ENCODE measurements around the gene NUBP1. TPM values are rescaled to one million over a fixed set of nuclear protein-coding genes. Genes with fewer than 3 reads are reported as not detected.

Gene NUBP1
- polyA plus RNA-seq, 1 donor (not counting 4 experiments of a cell fraction or from before 2014, with no cell fraction given) = 22.2 TPM

DNA sequence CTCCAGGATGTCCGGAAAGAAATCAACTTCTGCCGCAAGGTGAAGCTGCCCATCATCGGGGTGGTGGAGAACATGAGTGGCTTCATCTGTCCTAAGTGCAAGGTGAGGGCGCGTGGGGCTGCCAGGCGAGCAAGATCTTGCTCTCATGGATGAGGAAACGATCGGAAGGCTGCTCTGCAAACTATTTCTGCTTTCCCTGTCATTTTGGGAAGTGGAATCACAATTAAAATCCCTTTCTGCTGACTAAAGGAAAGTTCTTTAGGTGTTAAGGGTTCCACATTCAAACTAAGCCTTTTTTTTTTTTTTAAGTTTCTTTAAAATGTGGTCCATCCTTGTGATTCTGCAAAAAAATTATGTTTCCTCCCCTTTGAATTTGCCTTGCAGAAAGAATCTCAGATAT, 17.7 kb downstream of the NUBP1 start:
- H3K4me3 ChIP-seq (ENCODE audit: control insufficient read depth in 2 of 3, extremely low read depth in 1 of 3, insufficient read depth in 2 of 3, low read depth in 1 of 3, low read length in 3 of 3) = no peak overlapping the region
- peaks cover 10 to 12% of the 10 kb centered on the region in 2 experiments for H3K36me3 ChIP-seq (ENCODE audit: control insufficient read depth in 2 of 2, extremely low read depth in 1 of 2, insufficient read depth in 2 of 2, low read length in 2 of 2)
- H4K20me1 ChIP-seq (ENCODE audit: control insufficient read depth, extremely low read depth, insufficient read depth, low read length) = no peaks in the 10 kb centered on the region
- no peaks in the 10 kb centered on the region for H3K4me1 ChIP-seq (ENCODE audit: control insufficient read depth, extremely low read depth, insufficient read depth, low read length)
- H3K9me1 ChIP-seq (ENCODE audit: control insufficient read depth, extremely low read depth, insufficient read depth, low read length) = no peaks in the 10 kb centered on the region
- H3K4me2 ChIP-seq (ENCODE audit: control insufficient read depth, extremely low read depth, insufficient read depth, low read depth, low read length) = no peak overlapping the region
- no peak overlapping the region for H2AFZ ChIP-seq (ENCODE audit: control insufficient read depth, low read length)
- no peaks in the 10 kb centered on the region for H3K79me2 ChIP-seq (ENCODE audit: control insufficient read depth, insufficient read depth, low read length)
- no peak overlapping the region for H3K27ac ChIP-seq (ENCODE audit: control insufficient read depth, insufficient read depth, low read length)
- no peak for DNase-seq (ENCODE audit: low read depth, low spot score)
- H3K9ac ChIP-seq (ENCODE audit: control insufficient read depth, extremely low read depth, insufficient read depth, low read length) = no peak overlapping the region
- no peak for FAIRE-seq
- no peaks in the 10 kb centered on the region for H3K27me3 ChIP-seq (ENCODE audit: control insufficient read depth, extremely low read depth, insufficient read depth, low read length)
- dilution Hi-C loops (cut with MboI; ENCODE audit: extremely low pct_ligation_motif_present, low sequenced_read_pairs) = no loop called here
- TF ChIP-seq, protein P1, sequence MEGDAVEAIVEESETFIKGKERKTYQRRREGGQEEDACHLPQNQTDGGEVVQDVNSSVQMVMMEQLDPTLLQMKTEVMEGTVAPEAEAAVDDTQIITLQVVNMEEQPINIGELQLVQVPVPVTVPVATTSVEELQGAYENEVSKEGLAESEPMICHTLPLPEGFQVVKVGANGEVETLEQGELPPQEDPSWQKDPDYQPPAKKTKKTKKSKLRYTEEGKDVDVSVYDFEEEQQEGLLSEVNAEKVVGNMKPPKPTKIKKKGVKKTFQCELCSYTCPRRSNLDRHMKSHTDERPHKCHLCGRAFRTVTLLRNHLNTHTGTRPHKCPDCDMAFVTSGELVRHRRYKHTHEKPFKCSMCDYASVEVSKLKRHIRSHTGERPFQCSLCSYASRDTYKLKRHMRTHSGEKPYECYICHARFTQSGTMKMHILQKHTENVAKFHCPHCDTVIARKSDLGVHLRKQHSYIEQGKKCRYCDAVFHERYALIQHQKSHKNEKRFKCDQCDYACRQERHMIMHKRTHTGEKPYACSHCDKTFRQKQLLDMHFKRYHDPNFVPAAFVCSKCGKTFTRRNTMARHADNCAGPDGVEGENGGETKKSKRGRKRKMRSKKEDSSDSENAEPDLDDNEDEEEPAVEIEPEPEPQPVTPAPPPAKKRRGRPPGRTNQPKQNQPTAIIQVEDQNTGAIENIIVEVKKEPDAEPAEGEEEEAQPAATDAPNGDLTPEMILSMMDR (optimal IDR thresholded peaks at IDR 0.05 in 1 of 3, IDR thresholded peaks at IDR 0.05 in 1 of 3, conservative IDR thresholded peaks at IDR 0.05 in 1 of 3; ENCODE audit: extremely low read depth in 1 of 3, insufficient read depth in 2 of 3, low read length in 3 of 3) = no peak
- no peak for TF ChIP-seq EZH2 (IDR thresholded peaks at IDR 0.05; ENCODE audit: low read length)
- H3K9me3 ChIP-seq (ENCODE audit: control insufficient read depth, low read depth, low read length) = no peaks in the 10 kb centered on the region

DNA sequence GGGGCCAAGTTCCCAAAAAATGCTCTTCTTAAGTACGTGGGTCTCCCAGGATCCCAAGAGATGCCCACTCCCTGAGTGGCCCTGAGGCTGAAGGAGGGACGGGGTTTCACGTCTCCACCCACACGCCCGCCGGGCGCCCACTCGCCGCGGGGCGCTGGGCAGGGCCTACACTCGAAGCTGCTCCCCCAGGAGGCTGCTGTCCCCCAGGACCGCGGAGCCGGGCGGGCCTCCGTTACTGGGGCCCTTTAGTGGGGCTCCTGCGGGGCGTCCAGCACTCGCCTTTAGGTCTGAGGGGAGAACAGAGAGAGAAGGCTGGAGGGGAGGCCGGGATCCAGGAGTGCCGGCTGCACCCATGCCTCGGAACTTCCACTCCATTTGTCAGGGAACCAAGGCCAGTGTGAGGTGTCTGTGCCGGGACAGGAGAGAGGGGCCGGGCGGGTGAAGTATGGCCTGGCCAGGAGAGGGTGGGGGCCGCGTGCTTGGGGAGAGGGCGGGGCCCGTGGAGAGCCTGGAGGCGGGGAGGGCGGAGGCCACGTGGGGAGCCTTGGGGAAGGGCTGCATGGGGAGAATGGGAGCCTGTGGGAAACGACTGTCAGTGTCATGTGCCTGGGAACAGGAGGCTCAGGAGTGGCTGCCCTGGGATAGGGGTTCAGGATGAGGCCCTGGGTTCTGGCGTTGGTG, 18.8 kb downstream of the NUBP1 start:
- H4K20me1 ChIP-seq (ENCODE audit: control insufficient read depth, extremely low read depth, insufficient read depth, low read length) = no peaks in the 10 kb centered on the region
- DNase-seq (ENCODE audit: low read depth, low spot score) = no peak
- H3K27ac ChIP-seq (ENCODE audit: control insufficient read depth, insufficient read depth, low read length) = no peak overlapping the region
- no peak overlapping the region for H2AFZ ChIP-seq (ENCODE audit: control insufficient read depth, low read length)
- H3K36me3 ChIP-seq (ENCODE audit: control insufficient read depth in 2 of 2, extremely low read depth in 1 of 2, insufficient read depth in 2 of 2, low read length in 2 of 2) = peaks cover 10 to 12% of the 10 kb centered on the region in 2 experiments
- H3K27me3 ChIP-seq (ENCODE audit: control insufficient read depth, extremely low read depth, insufficient read depth, low read length) = no peaks in the 10 kb centered on the region
- H3K9me3 ChIP-seq (ENCODE audit: control insufficient read depth, low read depth, low read length) = no peaks in the 10 kb centered on the region
- H3K4me1 ChIP-seq (ENCODE audit: control insufficient read depth, extremely low read depth, insufficient read depth, low read length) = no peaks in the 10 kb centered on the region
- H3K4me2 ChIP-seq (ENCODE audit: control insufficient read depth, extremely low read depth, insufficient read depth, low read depth, low read length) = no peak overlapping the region
- H3K9me1 ChIP-seq (ENCODE audit: control insufficient read depth, extremely low read depth, insufficient read depth, low read length) = no peaks in the 10 kb centered on the region
- TF ChIP-seq, protein P1 (optimal IDR thresholded peaks at IDR 0.05 in 1 of 3, IDR thresholded peaks at IDR 0.05 in 1 of 3, conservative IDR thresholded peaks at IDR 0.05 in 1 of 3; ENCODE audit: extremely low read depth in 1 of 3, insufficient read depth in 2 of 3, low read length in 3 of 3) = no peak
- no peak for TF ChIP-seq EZH2 (IDR thresholded peaks at IDR 0.05; ENCODE audit: low read length)
- FAIRE-seq = no peak
- no peaks in the 10 kb centered on the region for H3K79me2 ChIP-seq (ENCODE audit: control insufficient read depth, insufficient read depth, low read length)
- no peak overlapping the region for H3K4me3 ChIP-seq (ENCODE audit: control insufficient read depth in 2 of 3, extremely low read depth in 1 of 3, insufficient read depth in 2 of 3, low read depth in 1 of 3, low read length in 3 of 3)
- dilution Hi-C loops (cut with MboI; ENCODE audit: extremely low pct_ligation_motif_present, low sequenced_read_pairs) = no loop called here
- no peak overlapping the region for H3K9ac ChIP-seq (ENCODE audit: control insufficient read depth, extremely low read depth, insufficient read depth, low read length)
